Forelimb muscle (tissue), 1 donor: ENCODE measurements around the gene CBFA2T3. TPM values are rescaled to one million over a fixed set of nuclear protein-coding genes. Genes with fewer than 3 reads are reported as not detected.
"Not testable (repeated sequence)": the region's sequence is repeated elsewhere in the genome, so short reads cannot be mapped to it uniquely, and the experiment has no call there.

ENCODE experiments used
- DNase-seq: peaks from one replicate; pipeline ENCODE4 v3.0.0-alpha.2; 2013; ENCODE audit warnings: low read depth
- polyA plus RNA-seq: library from polyadenylated mRNA; unstranded; fragments of 120-200 nt; gene quantifications from one replicate; pipeline ENCODE4 v1.2.1, GENCODE V29; 2013; ENCODE audit not compliant: insufficient read length

The CBFA2T3 gene
- polyA plus RNA-seq, 1 donor: 18.9 TPM

DNA sequence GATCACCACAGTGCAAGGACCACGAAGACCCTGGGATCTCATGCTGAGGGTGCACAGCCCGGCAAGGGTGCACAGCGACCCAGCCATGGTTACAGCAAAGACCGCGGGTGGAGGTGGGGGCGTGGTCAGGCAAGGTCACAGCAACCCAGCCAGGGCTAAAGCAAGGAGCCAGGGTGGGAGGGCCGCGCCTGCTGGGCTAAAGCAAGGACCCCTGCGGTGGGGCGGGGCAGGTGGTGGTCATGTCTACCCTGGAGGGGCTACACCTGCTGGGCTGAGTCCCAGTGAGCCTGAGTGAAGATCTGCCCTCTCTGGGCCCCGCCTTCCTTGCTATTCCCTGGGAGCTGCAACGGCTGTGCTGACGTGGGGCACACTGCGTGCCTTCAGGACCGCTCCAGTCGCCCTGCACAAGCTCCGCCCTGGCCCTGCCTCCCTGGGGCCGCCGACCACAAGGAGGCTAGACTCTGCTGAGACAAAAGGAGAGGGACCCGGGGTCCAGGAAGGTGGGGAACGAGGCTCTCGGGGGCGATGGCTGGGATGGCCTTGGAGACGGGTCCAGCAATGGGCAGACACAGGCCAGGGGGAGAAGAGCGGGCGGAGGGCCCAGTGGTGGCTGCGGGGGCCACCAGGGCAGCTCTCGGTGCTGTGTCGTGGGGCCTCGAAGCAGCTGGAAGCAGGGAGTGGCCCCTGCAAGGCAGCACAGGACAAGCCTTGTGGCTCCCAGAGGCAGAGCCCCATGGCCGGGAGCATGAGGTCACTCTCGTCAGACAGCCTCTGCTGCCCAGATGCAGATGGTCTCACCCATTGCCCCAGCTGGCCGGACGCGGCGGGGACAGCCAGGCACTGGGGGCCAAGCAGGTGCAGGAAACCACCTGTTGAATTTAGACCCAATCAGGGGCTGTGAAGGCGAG lies 52.8 kb downstream of the CBFA2T3 start:
- no peak for DNase-seq

DNA sequence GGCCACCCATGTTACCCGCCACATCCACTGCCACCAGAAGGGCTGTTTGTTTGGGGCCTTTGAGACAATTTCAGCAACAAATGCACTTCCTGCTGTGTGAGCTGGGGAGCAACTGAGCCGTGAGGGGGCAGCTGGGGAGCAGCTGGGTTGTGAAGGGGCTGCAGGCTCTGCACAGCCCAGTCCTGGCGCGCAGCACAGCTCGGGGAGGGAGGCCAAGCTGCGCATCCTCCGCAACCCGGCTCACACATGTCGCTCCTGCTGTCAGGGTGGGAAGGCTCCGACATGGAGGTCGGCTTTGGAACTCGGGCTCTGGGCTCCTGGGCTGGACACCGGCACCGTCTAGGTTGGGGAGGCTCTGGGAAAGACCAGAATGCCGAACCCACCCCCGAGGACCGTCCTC lies 53.6 kb downstream of the CBFA2T3 start:
- DNase-seq: no peak

DNA sequence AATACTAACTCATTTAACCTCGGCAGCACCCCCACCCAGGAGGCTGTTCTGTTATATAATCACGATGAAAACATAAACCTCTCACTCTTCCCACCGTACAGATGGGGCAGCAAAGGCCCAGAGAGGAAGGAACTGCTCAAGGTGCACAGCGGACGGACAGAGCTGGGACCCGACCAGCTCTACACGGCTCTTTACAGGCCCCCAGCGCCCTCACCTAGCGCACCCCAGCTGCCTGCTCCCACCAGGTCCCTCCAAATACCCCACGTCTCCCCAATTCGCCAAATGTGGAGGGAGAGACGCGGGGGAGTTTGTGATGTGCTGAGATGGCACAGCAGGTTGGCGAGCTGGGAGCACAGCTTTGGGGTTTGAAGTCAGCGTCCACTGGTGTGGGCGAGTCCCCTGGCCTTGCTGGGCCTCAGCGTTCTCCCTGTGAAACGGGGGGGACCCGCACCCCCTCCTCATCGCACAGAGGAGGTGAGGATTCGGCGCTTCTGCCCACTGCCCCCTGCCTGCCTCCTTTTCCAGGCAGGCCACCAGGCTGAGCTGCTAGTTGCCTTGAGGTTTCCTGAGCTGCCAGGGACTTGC lies 54.1 kb downstream of the CBFA2T3 start:
- no peak for DNase-seq

DNA sequence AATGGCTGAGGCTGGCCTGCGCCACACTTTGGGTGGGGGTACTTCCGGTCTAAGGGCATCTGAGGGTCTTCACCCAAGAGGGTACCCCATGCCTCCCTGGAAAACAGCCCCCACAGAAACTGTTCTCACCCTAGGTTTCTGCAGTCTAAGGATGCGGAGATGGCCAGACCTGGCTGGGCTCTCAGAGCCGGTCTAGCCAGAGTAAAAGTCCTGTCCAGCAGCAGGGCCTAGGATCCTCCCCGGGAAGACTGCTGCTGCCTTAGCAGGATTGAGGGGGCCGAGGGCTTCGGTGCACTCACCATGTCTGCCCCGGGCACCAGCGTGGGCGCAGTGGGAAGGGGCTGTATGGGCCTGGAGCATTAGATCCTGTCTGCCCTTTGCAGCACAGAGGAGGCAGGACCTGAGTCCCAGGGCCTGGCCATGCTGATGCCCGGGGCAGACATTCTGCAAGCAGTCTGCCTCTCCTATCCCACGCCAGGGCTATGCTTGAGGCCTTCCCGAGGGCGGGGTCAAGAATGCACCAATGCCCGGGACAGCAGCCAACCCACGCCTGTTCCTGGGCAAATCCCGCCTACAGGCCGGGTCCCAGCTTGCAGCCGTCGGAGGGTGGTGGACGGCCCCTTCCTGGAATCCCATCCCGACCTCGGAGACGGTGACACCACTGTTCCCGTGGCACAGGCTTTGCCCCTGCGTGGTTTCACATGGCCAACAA lies 54.7 kb downstream of the CBFA2T3 start:
- DNase-seq: no peak

DNA sequence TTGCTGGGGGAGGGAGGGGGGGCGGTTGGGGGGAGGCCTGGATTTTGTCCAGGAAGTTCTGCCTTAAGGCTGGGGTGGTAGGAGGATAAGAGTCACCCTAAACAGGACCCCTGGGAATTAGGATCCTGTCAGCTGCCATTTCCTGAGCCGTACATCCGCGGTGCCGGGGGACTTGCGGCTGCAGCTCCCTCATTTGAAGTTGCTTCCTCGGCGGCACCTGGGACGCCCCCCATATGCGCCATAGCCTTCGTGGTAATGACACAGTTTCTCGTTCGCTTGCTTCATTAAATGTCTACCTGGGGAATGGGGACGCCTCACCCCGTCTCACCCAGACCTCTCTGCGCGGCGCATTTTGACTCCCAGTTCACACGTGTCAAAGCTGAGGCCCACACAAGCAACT lies 55.4 kb downstream of the CBFA2T3 start:
- DNase-seq: no peak

DNA sequence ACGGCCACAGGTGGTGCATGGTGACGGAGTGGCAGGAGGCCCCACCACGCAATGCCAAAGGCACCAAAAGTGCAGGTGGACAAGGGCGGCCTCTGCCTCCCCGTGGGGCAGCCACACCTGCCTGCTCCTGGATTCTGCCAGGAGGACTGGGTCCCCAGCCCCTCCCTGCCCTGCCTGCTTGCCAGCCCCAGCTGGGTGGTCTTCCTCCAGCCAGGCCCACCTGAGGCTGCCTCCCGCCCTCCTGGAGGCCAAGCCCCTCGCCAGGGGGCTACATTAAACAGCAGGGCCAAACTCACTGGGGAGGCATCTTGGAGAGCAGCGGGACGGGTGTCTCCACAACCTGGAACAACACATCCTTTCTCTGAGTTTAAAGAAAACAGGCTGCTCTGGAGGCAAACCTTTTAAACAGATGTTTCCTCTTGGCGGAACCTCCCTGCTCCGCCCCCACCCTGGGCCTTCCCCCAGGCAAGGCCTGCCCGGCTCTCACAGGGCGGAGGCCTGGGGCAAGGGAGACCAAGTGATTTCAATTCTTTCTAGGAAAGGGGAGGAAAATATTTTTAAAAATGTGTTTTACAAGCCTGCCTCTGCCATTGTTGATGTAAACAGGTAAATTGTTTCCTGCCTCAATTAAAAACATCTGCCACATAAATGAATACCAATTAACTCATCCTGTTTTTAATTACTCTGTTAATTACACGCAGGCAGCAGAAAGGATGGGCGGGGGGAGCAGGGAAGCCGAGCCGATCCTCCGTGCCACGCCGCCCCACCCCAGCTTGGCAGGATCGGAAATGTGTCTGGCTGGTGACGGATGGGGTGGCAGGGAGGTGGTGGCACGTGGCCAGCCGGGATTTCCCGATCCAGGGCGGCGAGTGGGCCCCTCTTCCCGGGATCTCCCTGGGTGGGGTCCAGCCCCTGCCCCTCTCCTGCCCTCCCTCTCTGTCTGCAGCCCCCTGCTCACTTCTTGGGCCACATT lies 56.1 kb downstream of the CBFA2T3 start:
- peak; percentile 60 for DNase-seq

DNA sequence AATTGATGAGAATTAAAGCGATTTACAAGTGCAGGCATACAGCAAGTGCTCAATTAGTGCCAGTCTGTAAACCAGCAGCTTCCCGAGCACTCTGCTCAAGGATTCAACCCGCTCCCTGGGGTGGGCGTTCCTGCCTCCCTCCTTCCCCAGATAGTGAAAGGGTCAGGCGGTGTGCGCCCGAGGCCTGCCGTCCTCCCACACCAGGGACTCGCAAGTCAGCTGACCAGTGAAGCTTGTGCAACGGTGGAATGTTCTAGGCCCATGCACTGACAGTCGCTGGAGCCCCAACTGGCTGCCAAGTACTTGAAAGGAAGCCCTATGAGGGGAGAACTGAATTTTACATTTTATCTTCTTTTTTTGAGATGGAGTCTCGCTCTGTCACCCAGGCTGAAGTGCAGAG lies 57.1 kb downstream of the CBFA2T3 start:
- no peak for DNase-seq

DNA sequence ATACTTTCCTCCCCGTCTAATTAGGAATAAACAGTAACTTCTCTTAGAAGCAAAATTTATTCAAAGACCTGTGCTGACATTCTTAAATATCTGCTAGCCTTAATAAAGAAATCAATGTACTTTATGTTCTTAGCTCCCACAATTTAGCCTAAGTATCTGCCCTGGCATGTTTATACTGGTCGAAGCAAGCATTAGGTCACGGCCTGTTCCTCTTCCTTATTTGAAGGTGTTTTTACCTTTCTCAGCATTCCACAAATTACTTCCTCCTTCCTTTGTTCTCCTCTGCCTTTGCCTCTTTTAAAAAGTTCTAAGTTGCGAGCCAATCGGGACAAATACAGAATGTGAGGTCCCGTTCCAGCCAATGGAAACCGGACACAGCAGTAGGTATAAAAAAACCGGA lies 58.1 kb downstream of the CBFA2T3 start:
- DNase-seq: not testable (repeated sequence)

DNA sequence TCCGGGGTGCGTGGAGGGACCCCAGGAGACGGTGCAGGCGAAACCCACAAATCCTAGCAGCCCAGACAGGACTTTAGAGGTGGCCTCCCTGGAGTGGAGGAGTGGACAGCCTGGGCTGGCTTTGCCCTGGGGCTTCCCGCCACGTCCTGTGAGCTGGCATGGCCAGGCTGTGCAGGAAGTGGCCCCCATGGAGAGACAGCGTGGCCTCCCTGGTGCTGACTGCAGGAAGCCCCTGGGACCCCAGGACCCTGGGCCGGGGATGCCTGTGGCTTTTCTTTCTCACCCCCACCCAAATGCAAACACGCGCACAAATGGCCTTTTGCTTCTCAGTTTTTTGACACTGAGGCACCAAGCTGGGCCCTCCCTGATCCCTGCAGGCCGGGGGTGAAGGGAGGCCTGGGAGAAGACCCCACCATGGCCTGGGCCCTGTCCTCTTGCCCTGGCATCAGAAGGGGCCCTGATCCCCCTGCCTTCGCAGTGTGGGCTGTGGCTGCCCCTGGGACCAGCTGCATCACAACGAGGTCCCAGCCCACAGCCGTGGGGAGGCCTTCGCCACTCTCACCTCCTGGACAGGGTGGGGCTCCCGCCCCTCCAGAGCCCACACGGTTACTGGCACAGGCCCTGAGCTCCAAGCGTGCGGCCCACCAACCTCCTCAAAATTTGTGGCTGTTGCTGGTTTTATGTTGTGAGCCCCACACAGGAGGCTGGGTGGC lies 58.9 kb downstream of the CBFA2T3 start:
- DNase-seq: no peak

DNA sequence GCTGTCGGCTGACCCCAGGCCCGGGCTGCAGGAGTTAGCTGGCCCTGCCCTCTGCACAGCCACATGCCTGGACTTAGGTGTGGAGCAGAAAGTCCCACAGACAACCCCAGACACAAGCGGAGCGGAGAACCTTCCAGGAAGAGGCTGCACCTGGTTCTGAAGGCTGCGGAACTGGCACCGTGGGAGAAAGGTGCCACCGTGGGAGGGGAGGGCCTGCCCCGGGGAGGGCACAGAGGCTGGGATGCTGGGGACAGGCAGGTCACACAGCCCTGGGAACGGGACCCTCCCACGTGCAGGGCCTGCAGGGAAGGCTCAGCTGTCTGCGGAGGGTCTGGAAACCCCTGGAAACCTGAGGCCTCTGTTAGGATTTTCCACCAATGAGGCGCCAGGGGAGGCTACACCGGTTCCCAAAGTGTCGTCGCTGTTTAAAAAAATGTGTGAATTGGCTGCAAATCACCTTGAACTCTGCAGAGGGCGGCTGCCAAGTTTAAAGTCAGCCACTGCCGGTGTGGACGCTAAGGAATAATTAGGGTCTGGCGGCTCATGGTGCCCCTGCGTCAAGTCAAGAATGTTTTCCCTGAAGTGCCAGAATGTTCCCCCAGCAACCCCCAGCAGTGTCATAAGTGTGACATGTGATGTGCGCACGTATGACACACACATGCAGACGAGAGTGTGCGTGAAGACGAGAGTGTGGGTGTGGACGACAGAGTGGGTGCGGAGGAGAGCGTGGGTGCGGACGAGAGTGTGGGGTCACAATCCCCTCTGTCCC lies 59.7 kb downstream of the CBFA2T3 start:
- DNase-seq: no peak

DNA sequence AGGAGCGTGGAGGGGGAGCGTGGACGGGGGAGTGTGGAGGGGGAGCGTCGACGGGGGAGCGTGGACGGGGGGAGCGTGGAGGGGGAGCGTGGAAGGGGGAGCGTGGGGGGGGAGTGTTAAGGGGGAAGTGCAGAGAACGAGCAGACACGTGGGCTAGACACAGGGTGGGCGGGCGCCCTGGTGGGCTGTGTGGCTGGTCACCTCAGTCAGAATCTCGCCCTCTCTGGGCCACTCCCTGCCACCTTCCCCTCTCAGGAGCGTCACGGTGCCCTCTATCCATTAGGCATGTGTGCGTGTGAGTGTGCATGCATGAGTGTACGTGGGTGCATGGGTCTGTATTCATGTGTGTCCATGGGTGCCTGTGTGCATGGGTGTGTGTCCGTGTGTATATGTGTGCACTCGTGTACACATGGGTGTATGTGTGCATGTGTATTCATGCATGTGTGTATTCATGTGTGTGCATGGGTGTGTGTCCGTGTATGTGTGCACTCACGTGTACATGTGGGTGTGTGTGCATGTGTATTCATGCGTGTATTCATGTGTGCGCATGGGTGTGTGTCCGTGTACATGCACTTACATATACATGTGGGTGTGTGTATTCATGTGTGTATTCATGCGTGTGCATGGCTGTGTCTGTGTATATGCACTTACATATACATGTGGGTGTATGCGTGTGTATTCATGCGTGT lies 61.2 kb downstream of the CBFA2T3 start:
- no peak for DNase-seq

DNA sequence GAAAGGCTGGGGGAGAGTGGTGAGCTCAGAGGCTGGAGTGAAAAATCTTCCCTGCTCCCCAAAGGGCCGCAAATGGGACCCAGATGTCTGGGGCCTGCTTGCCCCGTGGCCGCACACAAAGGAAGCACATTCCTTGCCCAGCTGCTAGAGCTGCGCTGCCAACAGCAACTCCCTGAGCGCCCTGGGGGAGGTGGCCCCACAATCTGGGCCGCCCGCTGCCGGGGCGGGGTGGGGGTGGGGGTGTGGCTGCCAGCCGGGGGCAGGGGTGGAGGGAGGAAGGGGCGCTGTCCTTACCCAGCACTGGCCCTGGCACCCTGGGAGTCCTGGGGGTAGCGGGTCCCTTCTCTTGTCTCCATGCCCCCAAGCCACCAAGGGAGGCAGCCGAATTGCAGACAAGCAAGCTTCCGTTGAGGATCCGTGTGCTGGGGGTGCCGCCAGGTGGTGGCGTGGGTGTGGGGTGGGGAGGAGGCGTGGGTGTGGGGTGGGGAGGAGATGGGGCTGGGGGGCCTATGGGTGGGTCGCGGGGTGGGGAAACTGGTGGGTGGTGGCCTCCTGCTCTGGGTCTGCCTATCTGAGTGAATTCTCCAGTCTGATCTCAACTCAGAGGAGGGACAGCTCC lies 62.1 kb downstream of the CBFA2T3 start:
- no peak for DNase-seq

DNA sequence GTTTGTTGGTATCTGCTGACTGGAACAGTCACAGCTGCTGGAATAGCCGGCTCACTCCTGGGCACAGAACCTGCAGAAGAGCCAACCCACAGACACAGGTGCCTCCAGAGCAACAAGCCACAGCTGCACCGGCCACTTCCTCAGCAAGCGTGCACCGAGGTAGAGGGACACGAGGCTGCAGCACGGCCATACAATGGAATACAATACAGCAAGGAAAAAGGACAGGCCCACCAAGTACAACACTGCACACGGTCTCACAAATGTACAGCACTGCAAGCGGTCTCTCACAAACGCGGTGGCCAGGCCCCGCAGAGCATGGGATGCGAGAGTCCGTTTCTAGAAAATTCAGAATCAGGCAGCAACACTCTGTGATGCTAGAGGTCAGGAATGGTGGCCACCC lies 63.1 kb downstream of the CBFA2T3 start:
- DNase-seq: no peak

DNA sequence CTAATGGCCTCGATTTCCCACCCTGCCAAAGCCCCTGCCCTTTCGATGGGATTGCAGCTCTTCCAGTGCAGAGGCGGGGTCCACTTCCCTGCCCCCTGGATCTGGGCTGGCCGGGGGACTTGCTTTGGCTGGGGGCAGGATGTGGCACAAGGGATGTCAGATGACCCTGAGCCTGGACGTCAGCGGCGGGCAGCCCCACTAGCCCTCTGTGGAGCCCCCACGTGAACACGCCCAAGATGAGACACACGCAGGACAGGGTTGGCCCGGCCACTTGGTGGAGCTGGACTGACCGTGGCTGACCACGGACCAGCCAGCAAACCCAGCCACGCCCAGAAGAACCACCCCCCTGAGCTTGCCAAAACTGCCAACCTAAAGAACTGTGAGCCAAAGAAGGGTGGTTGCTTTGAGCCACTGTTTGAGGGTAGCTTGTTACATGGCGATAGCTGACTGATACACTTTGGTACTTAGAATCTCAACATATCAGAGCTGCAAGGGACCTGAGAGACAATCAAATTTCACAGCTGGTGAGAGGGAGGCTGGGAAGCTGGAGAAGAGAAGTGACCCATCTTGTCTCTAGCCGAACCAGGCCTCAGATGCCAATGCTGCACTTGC lies 63.9 kb downstream of the CBFA2T3 start:
- no peak for DNase-seq

DNA sequence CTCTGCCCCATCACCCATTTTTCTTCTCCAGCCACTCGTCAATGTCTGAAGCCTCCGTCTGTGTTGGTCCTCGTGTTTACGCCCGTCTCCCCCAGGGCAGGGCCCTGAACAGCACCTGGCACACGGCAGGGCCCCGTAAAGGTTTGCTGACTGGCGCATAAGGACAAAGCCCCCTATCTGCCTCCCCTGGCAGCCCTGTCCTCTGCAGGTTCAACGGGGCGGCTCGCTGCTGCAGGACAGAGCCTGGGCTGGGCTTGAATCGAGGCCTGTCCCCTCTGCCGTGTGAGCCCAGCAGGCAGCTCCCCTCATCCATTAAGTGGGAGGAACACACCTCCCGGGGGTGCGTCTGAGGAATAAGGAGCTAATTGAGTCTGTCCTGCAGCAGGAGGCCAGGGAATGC lies 64.5 kb downstream of the CBFA2T3 start:
- DNase-seq: no peak

DNA sequence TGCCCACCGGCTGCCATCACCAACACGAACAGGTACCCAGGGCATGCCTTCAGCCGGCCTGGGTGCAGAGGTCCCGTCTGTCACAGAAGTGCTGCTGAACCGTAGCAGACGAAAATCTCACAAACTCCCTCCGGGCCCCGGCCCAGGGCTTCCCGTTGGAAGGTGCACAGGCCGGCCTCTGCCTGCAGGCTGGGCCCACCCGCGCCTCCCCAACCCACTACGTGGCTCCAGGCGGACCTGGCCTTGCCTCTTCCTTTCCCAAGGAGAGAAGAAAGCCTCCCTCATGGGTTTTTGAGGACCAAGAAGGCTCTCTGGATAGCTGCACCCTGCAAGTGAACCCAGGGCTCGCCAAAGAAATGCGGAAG lies 65.1 kb downstream of the CBFA2T3 start:
- no peak for DNase-seq

DNA sequence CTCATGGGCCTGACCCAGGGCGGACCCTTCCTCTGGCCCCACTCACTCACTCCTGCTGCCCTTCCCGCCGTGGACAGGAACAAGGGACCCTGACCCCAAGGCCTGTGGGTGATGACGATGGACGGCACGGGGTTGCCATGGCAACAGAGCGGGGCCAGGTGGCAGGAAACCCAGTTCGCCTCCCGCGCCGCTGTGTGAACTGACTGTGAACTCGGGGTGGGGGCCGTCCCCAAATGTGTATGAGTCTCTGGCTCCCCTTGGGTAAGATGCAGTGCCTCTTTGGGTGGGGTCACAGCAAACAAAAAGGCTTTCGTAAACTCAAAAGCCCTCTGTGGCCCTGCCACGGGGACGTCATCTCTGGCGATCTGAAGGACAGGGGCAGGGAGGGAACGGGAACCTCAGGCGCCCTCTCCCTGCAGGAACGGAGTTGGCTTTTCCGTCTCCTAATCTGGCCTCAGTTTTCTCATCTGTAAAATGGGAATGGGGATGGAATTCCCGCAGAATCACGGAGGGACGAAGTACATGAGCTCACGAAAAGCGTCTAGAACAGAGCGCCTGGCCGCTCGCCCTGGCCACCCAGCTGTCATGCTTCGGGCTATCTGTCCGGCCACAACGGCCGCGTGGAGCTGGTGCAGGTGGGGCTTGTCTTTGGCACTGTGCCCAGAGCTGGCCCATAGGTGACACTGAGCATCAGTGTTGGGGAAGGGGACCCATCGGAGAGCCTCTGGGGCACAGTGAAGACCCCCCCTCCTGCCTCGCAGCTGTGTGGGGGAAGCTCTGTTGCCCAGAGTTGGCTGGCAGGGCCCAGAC lies 65.7 kb downstream of the CBFA2T3 start:
- DNase-seq: no peak
